Mesenchymal stem cell (in vitro differentiated cells and primary cell): ENCODE measurements around the gene DHCR24.

Experiments
- DNase-seq: peaks from one replicate; pipeline ENCODE4 v3.0.0-alpha.2; 2013
- H2AFZ ChIP-seq: one replicate; pipeline ENCODE4 v1.6.1; 2013; ENCODE audit warnings: low read depth, mild to moderate bottlenecking, control low read depth, inconsistent platforms, low read length, moderate library complexity
- H2AK5ac ChIP-seq: 2 replicates; pipeline ENCODE4 v1.6.1; 2013; ENCODE audit warnings: low read length, moderate library complexity, mild to moderate bottlenecking, inconsistent platforms; ENCODE audit not compliant: severe bottlenecking
- H2BK120ac ChIP-seq: one replicate; pipeline ENCODE4 v1.6.1; 2013; ENCODE audit warnings: low read depth, mild to moderate bottlenecking, inconsistent platforms, low read length, moderate library complexity
- H2BK12ac ChIP-seq, 2 experiments: one replicate each; pipeline ENCODE4 v1.6.1; 2013; ENCODE audit warnings: inconsistent platforms in 2 of 2, low read length in 2 of 2, mild to moderate bottlenecking in 2 of 2, moderate library complexity in 2 of 2, control low read depth in 1 of 2
- H2BK15ac ChIP-seq: one replicate; pipeline ENCODE4 v1.6.1; 2013; ENCODE audit warnings: mild to moderate bottlenecking, low read depth, inconsistent platforms; ENCODE audit not compliant: poor library complexity, severe bottlenecking
- H2BK5ac ChIP-seq: 2 replicates; pipeline ENCODE4 v1.6.1; 2013; ENCODE audit warnings: low read depth, mild to moderate bottlenecking, low read length, control low read depth, inconsistent platforms; ENCODE audit not compliant: poor library complexity, severe bottlenecking
- H3K14ac ChIP-seq, 2 experiments: one replicate each; pipeline ENCODE4 v1.6.1; 2013; ENCODE audit warnings: inconsistent platforms in 2 of 2, low read length in 2 of 2, control low read depth in 1 of 2, mild to moderate bottlenecking in 1 of 2, moderate library complexity in 1 of 2
- H3K18ac ChIP-seq, 2 experiments: one replicate each; pipeline ENCODE4 v1.6.1; 2013; ENCODE audit warnings: inconsistent platforms in 2 of 2, low read length in 2 of 2, control low read depth in 1 of 2, low read depth in 1 of 2, mild to moderate bottlenecking in 1 of 2
- H3K23ac ChIP-seq, 2 experiments: one replicate each; pipeline ENCODE4 v1.6.1; 2013; ENCODE audit warnings: inconsistent platforms in 2 of 2, low read length in 2 of 2, mild to moderate bottlenecking in 2 of 2, moderate library complexity in 2 of 2, control low read depth in 1 of 2
- H3K27ac ChIP-seq: 2 replicates; pipeline ENCODE4 v1.5.1; 2013; ENCODE audit warnings: mild to moderate bottlenecking, moderate library complexity, low read length, control low read depth, inconsistent platforms; ENCODE audit not compliant: poor library complexity, severe bottlenecking
- H3K27me3 ChIP-seq, 2 experiments: 2 replicates each; pipeline versions ENCODE4 v1.6.1 to v1.7.0; 2013; ENCODE audit warnings: low read length in 2 of 2, mild to moderate bottlenecking in 2 of 2, moderate library complexity in 2 of 2, control low read depth in 1 of 2, inconsistent platforms in 1 of 2; ENCODE audit not compliant: control insufficient read depth in 1 of 2, insufficient read depth in 1 of 2
- H3K36me3 ChIP-seq, 2 experiments: 2 replicates each; pipeline versions ENCODE4 v1.6.1 to v1.7.0; 2013; ENCODE audit warnings: low read length in 2 of 2, control low read depth in 1 of 2, inconsistent platforms in 1 of 2, low read depth in 1 of 2, mild to moderate bottlenecking in 1 of 2; ENCODE audit not compliant: insufficient read depth in 2 of 2, control insufficient read depth in 1 of 2
- H3K4ac ChIP-seq, 2 experiments: one replicate each; pipeline ENCODE4 v1.6.1; 2013; ENCODE audit warnings: inconsistent platforms in 2 of 2, low read length in 2 of 2, mild to moderate bottlenecking in 2 of 2, moderate library complexity in 2 of 2, control low read depth in 1 of 2, low read depth in 1 of 2
- H3K4me1 ChIP-seq: 2 replicates; pipeline ENCODE4 v1.6.1; 2013; ENCODE audit warnings: low read depth, low read length, control low read depth; ENCODE audit not compliant: control insufficient read depth, insufficient read depth
- H3K4me2 ChIP-seq: 2 replicates; pipeline ENCODE4 v1.6.1; 2013; ENCODE audit warnings: low read length, mild to moderate bottlenecking, inconsistent platforms; ENCODE audit not compliant: poor library complexity, severe bottlenecking
- H3K4me3 ChIP-seq, 2 experiments: 2 replicates each; pipeline versions ENCODE4 v1.5.1 to v1.7.0; 2013; ENCODE audit warnings: low read length in 2 of 2, mild to moderate bottlenecking in 2 of 2, control low read depth in 1 of 2, low read depth in 1 of 2; ENCODE audit not compliant: insufficient read depth in 1 of 2
- H3K79me1 ChIP-seq: replicated peaks from 2 replicates; pipeline ENCODE4 v1.6.1; 2013; ENCODE audit warnings: mild to moderate bottlenecking, control low read depth, low read length, inconsistent platforms; ENCODE audit not compliant: poor library complexity, severe bottlenecking
- H3K9ac ChIP-seq: 2 replicates; pipeline ENCODE4 v1.7.0; 2013; ENCODE audit warnings: mild to moderate bottlenecking, low read length, moderate library complexity
- H3K9me3 ChIP-seq: 2 replicates; pipeline ENCODE4 v1.7.0; 2013; ENCODE audit warnings: mild to moderate bottlenecking, low read length; ENCODE audit not compliant: control insufficient read depth
- H4K8ac ChIP-seq: one replicate; pipeline ENCODE4 v1.6.1; 2013; ENCODE audit warnings: inconsistent platforms, mild to moderate bottlenecking, low read length, moderate library complexity
- H4K91ac ChIP-seq: one replicate; pipeline ENCODE4 v1.6.1; 2013; ENCODE audit warnings: mild to moderate bottlenecking, low read length, inconsistent platforms
- WGBS: methylation state at CpG from one replicate; pipeline ENCODE4 v1.1.7; 2013; ENCODE audit warnings: mixed read lengths; 5-methylcytosine and 5-hydroxymethylcytosine counted together

The DHCR24 gene

GRCh38 chr1:54857141-54857540 lies 29.9 kb downstream of the DHCR24 start:
- Histone ChIP-seq H2BK12ac (no peak overlapping the region), H2BK15ac (no peak overlapping the region), H3K9ac (peak overlapping the region; percentile 2), H3K4me2 (peak overlapping the region; percentile 17), H4K8ac (no peak overlapping the region), H4K91ac (no peak overlapping the region), H3K4ac (no peak overlapping the region), H2BK5ac (peak overlapping the region; percentile 51), H3K23ac (no peak overlapping the region), H3K27me3 (no peaks in the 10 kb centered on the region), H3K36me3 (peaks cover 39 to 70% of the 10 kb centered on the region in 2 experiments), H3K79me1 (peaks cover 22% of the 10 kb centered on the region), H3K18ac (no peak overlapping the region), H2AK5ac (peak overlapping the region; percentile 37), H3K14ac (no peak overlapping the region), H3K9me3 (no peaks in the 10 kb centered on the region), H2AFZ (no peak overlapping the region), H3K4me1 (peaks cover 60% of the 10 kb centered on the region), H3K4me3 (peak overlapping the region in 1 of 2 experiments; percentile 8), H2BK120ac (no peak overlapping the region), H3K27ac (peak overlapping the region; percentile 78)
- 98% methylated on average over 1 of the region's 3 CpGs for WGBS
- DNase-seq: peak; percentile 25

- H3K27me3 ChIP-seq: no peaks in the 10 kb centered on the region
- H3K18ac ChIP-seq: no peak overlapping the region
- peaks cover 18% of the 10 kb centered on the region for H3K79me1 ChIP-seq
- H3K4me3 ChIP-seq: no peak overlapping the region
- no peak overlapping the region for H3K14ac ChIP-seq
- H3K23ac ChIP-seq: no peak overlapping the region
- peak overlapping the region; percentile 8 for H2AK5ac ChIP-seq
- 95% methylated on average over 12 of the region's 12 CpGs for WGBS
- DNase-seq: no peak
- H2AFZ ChIP-seq: no peak overlapping the region
- H3K27ac ChIP-seq: peak overlapping the region; percentile 15
- no peak overlapping the region for H2BK120ac ChIP-seq
- H2BK15ac ChIP-seq: no peak overlapping the region
- no peaks in the 10 kb centered on the region for H3K9me3 ChIP-seq
- H2BK5ac ChIP-seq: no peak overlapping the region
- peaks cover 65% of the 10 kb centered on the region for H3K4me1 ChIP-seq
- H3K9ac ChIP-seq: no peak overlapping the region
- H3K4ac ChIP-seq: no peak overlapping the region
- H4K91ac ChIP-seq: no peak overlapping the region
- H3K4me2 ChIP-seq: no peak overlapping the region
- H2BK12ac ChIP-seq: no peak overlapping the region
- no peak overlapping the region for H4K8ac ChIP-seq
- peaks cover 38 to 69% of the 10 kb centered on the region in 2 experiments for H3K36me3 ChIP-seq
Observed at GRCh38 chr1:54854381-54855020, 32.5 kb downstream of the DHCR24 start.

GRCh38 chr1:54853793-54854370 lies 33.1 kb downstream of the DHCR24 start:
- H3K4me1 ChIP-seq: peaks cover 64% of the 10 kb centered on the region
- no peak overlapping the region for H2BK12ac ChIP-seq
- peaks cover 41 to 69% of the 10 kb centered on the region in 2 experiments for H3K36me3 ChIP-seq
- no peak overlapping the region for H2BK120ac ChIP-seq
- WGBS: 98% methylated on average over 12 of the region's 12 CpGs
- H3K4ac ChIP-seq: no peak overlapping the region
- peak overlapping the region; percentile 8 for H2AK5ac ChIP-seq
- no peak overlapping the region for H3K18ac ChIP-seq
- no peak overlapping the region for H2BK5ac ChIP-seq
- H4K8ac ChIP-seq: no peak overlapping the region
- H3K4me2 ChIP-seq: no peak overlapping the region
- H3K9me3 ChIP-seq: no peaks in the 10 kb centered on the region
- no peak overlapping the region for H2BK15ac ChIP-seq
- DNase-seq: no peak
- no peaks in the 10 kb centered on the region for H3K27me3 ChIP-seq
- H3K14ac ChIP-seq: no peak overlapping the region
- no peak overlapping the region for H4K91ac ChIP-seq
- H3K23ac ChIP-seq: no peak overlapping the region
- no peak overlapping the region for H3K9ac ChIP-seq
- peaks cover 20% of the 10 kb centered on the region for H3K79me1 ChIP-seq
- H3K4me3 ChIP-seq: no peak overlapping the region
- no peak overlapping the region for H2AFZ ChIP-seq
- no peak overlapping the region for H3K27ac ChIP-seq

- no peak overlapping the region for H2BK12ac ChIP-seq
Observed at GRCh38 chr1:54853096-54853792, 33.8 kb downstream of the DHCR24 start.

More at GRCh38 chr1:54853096-54853792, 33.8 kb downstream of the DHCR24 start:
- DNase-seq: no peak
- Histone ChIP-seq H3K23ac (no peak overlapping the region), H3K4ac (no peak overlapping the region), H2BK15ac (no peak overlapping the region), H3K14ac (no peak overlapping the region), H3K4me3 (no peak overlapping the region), H3K27me3 (no peaks in the 10 kb centered on the region), H2BK5ac (no peak overlapping the region), H3K36me3 (peaks cover 45 to 74% of the 10 kb centered on the region in 2 experiments), H3K9ac (no peak overlapping the region), H2BK120ac (no peak overlapping the region), H2AK5ac (peak overlapping the region; percentile 32), H3K79me1 (peaks cover 23% of the 10 kb centered on the region), H3K18ac (no peak overlapping the region), H3K9me3 (no peaks in the 10 kb centered on the region), H4K91ac (no peak overlapping the region), H3K27ac (no peak overlapping the region), H2AFZ (no peak overlapping the region), H4K8ac (no peak overlapping the region), H3K4me1 (peaks cover 63% of the 10 kb centered on the region), H3K4me2 (no peak overlapping the region)
- 98% methylated on average over 8 of the region's 9 CpGs for WGBS
